ENCODE results near the gene RABGAP1L. TPM values are rescaled to one million over a fixed set of nuclear protein-coding genes. Genes with fewer than 3 reads are reported as not detected.

Gene RABGAP1L
- total RNA-seq, 1 experiment from 2014 or later = 76.9 TPM

DNA sequence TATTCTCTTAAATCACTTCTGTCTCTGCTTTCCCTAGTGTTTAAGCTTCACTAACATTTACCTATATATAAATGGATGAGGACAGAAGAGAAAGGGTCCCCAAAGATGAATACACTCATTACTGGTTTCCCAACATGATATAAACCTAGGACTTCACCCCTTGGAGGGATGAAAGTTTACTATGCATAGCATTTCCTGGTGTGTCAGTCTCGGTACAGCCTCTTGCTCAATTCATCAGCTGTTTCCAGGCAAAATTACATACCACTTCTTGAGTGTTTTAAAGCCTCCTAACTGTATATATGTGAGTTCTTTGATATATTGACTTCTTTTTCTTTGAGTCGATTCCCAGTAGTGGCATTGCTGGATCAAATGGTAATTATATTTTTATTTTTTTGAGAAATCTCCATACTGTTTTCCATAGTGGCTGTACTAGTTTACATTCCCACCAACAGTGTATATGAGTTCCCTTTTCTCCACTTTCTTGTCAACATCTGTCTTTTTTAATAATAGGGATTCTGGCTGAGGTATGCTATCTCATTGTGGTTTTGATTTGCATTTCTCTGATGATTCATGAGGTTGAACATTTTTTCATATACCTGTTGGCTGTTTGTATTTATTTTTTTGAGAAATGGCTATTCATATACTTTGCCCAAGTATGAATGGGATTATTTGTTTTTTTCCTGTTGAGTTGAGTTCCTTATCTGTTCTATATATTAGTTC is 581.1 kb downstream of the RABGAP1L start (continued):
- TF ChIP-seq, protein P1, sequence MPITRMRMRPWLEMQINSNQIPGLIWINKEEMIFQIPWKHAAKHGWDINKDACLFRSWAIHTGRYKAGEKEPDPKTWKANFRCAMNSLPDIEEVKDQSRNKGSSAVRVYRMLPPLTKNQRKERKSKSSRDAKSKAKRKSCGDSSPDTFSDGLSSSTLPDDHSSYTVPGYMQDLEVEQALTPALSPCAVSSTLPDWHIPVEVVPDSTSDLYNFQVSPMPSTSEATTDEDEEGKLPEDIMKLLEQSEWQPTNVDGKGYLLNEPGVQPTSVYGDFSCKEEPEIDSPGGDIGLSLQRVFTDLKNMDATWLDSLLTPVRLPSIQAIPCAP (CRISPR knock-in tag; IDR thresholded peaks at IDR 0.05) = no peak
- TF ChIP-seq, protein P2, sequence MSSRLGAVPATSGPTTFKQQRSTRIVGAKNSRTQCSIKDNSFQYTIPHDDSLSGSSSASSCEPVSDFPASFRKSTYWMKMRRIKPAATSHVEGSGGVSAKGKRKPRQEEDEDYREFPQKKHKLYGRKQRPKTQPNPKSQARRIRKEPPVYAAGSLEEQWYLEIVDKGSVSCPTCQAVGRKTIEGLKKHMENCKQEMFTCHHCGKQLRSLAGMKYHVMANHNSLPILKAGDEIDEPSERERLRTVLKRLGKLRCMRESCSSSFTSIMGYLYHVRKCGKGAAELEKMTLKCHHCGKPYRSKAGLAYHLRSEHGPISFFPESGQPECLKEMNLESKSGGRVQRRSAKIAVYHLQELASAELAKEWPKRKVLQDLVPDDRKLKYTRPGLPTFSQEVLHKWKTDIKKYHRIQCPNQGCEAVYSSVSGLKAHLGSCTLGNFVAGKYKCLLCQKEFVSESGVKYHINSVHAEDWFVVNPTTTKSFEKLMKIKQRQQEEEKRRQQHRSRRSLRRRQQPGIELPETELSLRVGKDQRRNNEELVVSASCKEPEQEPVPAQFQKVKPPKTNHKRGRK (CRISPR knock-in tag; IDR thresholded peaks at IDR 0.05; ENCODE audit: borderline replicate concordance) = no peak
- no peak for TF ChIP-seq JAZF1 (CRISPR knock-in tag; IDR thresholded peaks at IDR 0.05)

DNA sequence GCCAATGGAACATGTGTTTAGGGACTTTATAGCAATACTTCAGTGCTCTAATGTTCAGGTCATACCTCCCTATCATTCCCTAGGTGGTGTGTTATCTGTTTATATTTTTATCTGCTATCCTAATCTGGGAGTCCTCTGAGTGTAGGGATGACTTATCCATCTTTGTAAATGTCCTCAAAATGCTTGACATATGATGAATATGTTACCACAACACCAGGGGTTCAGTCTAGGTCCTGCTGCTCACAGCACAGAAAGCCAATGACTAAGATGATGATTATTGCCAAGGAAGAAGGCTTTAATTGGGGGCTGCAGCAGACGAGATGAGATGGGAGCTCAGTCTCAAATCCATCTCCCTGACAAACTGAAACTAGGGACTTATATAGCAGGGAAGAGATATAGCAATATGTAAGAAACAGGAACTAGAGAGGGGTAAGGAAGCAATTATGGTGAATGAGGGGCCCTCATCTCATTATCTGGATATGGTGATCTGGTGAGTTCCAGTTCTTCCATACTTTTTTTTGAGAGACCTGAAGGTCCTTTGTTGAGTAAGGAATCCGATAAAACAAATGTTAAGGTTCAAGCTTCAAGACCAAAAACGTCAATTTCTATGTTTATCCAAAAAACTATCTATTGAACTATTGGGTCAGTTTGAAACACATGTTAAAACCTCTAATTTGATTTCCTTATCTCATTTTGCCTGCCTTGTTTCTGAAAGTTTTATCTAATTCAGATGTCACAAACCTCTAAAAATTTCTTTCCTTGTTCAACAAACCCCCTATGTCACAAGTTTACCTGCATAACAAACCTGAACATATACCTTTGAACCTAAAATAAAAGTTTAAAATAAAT is 583.7 kb downstream of the RABGAP1L start:
- ATAC-seq (no peak), DNase-seq (ENCODE audit: low spot score) (no peak)
- Mint-ChIP-seq H3K27ac (no peak overlapping the region; the same call in 1 of the 2 replicates), H3K4me3 (no peak overlapping the region), H3K9me3 (peaks cover under 1% of the 10 kb centered on the region; the same call in 1 of the 2 replicates), H3K36me3 (no peaks in the 10 kb centered on the region), H3K27me3 (ENCODE audit: low read depth) (no peaks in the 10 kb centered on the region), H3K4me1 (no peaks in the 10 kb centered on the region)
- ChIA-PET CTCF (interaction anchor here (0.6 to 1.4 kb wide), 2 partner anchors 328 to 480 kb away, joined by 3 to 9 read pairs; no protein-coding TSS in a partner anchor), POLR2A (no interaction called here)
- TF ChIP-seq, protein P3, sequence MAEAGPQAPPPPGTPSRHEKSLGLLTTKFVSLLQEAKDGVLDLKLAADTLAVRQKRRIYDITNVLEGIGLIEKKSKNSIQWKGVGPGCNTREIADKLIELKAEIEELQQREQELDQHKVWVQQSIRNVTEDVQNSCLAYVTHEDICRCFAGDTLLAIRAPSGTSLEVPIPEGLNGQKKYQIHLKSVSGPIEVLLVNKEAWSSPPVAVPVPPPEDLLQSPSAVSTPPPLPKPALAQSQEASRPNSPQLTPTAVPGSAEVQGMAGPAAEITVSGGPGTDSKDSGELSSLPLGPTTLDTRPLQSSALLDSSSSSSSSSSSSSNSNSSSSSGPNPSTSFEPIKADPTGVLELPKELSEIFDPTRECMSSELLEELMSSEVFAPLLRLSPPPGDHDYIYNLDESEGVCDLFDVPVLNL (CRISPR knock-in tag; IDR thresholded peaks at IDR 0.05; ENCODE audit: borderline replicate concordance, low read depth) = no peak
- TF ChIP-seq, protein P4, sequence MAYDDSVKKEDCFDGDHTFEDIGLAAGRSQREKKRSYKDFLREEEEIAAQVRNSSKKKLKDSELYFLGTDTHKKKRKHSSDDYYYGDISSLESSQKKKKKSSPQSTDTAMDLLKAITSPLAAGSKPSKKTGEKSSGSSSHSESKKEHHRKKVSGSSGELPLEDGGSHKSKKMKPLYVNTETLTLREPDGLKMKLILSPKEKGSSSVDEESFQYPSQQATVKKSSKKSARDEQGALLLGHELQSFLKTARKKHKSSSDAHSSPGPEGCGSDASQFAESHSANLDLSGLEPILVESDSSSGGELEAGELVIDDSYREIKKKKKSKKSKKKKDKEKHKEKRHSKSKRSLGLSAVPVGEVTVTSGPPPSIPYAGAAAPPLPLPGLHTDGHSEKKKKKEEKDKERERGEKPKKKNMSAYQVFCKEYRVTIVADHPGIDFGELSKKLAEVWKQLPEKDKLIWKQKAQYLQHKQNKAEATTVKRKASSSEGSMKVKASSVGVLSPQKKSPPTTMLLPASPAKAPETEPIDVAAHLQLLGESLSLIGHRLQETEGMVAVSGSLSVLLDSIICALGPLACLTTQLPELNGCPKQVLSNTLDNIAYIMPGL (CRISPR knock-in tag; IDR thresholded peaks at IDR 0.05) = no peak
- TF ChIP-seq NFATC4 (CRISPR knock-in tag; IDR thresholded peaks at IDR 0.05) = no peak
- TF ChIP-seq, protein P5, sequence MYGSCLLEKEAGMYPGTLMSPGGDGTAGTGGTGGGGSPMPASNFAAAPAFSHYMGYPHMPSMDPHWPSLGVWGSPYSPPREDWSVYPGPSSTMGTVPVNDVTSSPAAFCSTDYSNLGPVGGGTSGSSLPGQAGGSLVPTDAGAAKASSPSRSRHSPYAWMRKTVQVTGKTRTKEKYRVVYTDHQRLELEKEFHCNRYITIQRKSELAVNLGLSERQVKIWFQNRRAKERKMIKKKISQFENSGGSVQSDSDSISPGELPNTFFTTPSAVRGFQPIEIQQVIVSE (CRISPR knock-in tag; IDR thresholded peaks at IDR 0.05; ENCODE audit: borderline replicate concordance) = no peak
- no peak for TF ChIP-seq RELA (CRISPR knock-in tag; IDR thresholded peaks at IDR 0.05; ENCODE audit: borderline replicate concordance)
- TF ChIP-seq, protein P2 (CRISPR knock-in tag; IDR thresholded peaks at IDR 0.05; ENCODE audit: borderline replicate concordance) = no peak
- TF ChIP-seq NR1H2 (CRISPR knock-in tag; IDR thresholded peaks at IDR 0.05) = no peak
